ENCODE data around the gene TMEM132D.

TMEM132D gene

DNA sequence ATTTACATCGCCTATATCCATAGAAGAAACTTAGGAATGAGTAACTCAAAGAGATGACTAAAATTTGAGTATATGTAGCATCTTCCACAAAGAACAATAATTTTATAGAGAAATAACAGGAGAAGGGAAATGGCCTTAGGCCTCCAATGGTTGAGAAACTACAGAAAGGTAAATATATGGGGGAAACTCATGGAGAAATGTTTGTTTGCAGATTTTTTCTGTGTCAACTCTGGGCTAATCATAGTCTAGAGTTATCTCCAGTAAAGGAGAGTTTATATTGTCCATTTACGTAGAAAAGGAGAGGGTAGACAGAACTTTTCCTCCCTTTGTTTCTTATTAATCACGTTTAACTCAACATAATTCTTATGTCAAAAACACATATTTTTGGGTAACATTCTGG, 806.4 kb downstream of the TMEM132D start:
- no peak for DNase-seq (ENCODE audit: low spot score)

DNA sequence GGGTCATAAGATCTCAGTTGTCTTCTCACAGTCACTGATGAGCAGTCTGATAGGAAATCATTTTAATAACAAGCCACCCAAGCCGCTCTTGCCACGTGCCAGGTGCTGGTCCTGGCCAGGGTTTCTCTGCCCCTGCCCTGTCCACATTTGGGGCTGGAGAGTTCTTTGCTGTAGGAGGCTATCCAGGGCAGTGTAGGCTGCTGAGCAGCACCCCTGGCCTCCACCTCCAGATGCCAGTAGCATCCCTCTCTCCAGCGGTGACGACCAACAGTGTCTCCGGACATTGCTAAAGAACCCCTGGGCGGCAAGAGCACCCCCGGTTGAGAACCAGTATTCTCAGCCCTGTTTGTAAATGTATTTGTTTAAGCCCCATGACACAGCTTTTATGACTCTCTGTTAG, 806.9 kb downstream of the TMEM132D start:
- DNase-seq (ENCODE audit: low spot score), result no peak

- no peak for DNase-seq (ENCODE audit: low spot score)
Measured at GRCh38 chr12:129096184-129096583, 807.6 kb downstream of the TMEM132D start.

GRCh38 chr12:129089576-129089975, 814.2 kb downstream of the TMEM132D start:
- no peak for DNase-seq (ENCODE audit: low spot score)

- DNase-seq (ENCODE audit: low spot score), result no peak
Measured at GRCh38 chr12:129084875-129085826, 818.7 kb downstream of the TMEM132D start.

DNA sequence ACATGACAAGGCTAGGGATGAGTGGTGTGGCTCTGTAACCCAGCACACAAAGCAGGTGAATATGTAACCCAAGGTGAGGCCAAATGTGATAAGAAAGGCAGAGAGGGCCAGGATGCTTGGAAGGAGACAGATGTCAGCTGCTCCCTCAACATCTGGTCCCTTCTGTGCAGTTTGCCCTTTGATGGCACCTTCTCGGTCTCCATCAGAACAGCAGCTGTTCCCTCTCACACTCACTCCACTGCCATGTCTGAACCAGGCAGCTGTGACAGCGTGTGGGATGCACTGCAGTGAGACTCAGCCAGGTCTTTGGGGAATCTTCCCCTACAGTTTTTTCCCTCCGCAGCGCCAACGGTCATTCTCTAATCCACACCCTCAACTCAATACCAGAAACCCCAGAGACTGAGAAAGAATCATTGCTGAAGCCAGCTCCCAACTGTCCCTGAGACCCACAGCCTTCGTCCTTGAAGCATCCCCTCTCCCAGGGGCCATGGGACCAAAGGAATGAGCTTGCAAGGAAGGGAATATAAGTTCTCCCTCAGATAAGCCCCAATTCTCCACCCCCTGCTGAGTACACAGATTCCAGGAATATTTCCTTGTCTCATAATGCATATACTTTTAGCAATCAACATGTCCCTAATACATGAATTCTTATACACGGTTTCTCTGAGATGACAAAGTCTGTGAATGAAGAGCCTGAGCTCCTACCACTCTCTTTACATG, 820.5 kb downstream of the TMEM132D start:
- no peak for DNase-seq (ENCODE audit: low spot score)

DNA sequence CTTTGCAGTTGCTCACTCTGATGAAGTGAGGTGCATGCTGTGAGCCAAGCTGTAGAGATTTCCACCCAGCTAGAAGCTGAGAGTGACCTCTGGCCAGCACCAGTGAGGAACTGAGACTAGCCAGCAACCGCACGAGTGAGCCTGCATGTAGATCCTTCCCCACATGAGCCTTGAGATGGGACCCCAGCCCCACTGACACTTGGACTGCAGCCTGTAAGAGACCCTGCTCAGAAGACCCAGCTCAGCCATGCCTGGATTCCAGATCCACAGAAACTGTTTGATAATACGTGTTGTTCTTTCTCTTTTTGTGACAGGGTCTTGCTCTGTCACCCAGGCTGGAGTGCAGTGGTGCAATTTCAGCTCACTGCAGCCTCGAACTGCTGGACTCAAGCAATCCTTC, 821.4 kb downstream of the TMEM132D start:
- DNase-seq (ENCODE audit: low spot score), result no peak

DNA sequence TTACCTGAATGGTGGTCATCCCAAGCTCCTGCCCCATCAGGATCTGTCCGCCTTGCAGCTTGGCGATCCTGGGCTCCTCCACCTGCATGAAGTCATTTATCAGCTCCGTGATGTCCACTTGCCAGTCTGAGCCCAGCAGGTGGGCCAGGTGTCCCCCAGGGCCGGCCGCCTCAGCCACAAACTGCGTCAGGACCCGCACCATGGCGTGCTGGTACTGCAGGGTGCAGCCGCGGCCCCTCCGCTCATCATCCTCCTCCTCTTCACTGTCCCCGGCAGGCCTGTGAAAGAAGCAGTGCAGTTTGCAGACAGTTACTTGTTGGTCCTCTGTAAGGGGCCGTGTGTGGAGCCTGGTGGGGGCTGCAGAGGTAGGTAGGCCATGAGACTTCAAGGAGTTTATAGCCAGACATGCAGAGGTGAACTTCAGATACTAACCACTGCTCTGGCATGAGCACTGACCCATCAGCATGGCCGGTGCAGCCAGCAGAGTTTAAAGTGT, 822.0 kb downstream of the TMEM132D start:
- no peak for DNase-seq (ENCODE audit: low spot score)

DNA sequence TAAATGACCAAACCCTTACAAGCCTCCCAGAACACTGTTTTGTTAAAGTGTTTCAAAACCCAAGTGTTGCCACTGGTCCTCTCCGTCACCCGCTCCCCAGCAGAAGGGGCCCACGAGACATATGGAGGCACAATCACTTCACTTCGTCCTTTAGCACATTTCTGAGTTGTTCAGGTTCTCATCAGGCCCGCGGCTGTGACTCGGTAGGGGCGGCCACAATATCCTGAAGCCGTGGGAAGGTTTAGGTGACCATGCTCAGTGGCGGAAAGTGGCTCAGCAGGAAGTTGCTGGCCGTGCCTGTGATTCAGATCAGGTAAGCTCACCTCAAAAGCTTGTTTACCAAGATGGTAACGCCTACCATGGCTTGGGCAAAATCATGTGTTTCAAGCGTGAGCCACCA, 823.0 kb downstream of the TMEM132D start:
- no peak for DNase-seq (ENCODE audit: low spot score)

GRCh38 chr12:129080391-129080790, 823.4 kb downstream of the TMEM132D start:
- DNase-seq (ENCODE audit: low spot score), result no peak

DNA sequence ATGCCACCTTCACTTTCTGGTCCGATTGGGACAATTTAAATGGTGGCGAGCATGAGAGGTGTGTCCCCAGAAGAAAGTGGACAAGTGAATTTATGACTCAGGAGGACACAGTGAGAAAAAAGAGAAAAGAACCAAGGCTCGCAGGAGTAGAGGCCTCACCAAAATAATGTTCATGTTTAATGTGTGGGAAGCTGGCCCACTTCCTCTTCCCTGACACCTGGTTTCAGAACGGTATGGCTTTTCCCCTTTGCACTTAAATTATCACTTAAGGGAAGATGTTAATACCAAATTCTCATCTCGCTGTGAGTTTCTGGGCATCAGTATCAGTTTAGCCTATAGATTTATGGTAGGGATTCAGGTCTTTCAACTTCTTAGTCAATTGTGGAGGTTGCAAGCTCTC, 824.1 kb downstream of the TMEM132D start:
- no peak for DNase-seq (ENCODE audit: low spot score)

DNA sequence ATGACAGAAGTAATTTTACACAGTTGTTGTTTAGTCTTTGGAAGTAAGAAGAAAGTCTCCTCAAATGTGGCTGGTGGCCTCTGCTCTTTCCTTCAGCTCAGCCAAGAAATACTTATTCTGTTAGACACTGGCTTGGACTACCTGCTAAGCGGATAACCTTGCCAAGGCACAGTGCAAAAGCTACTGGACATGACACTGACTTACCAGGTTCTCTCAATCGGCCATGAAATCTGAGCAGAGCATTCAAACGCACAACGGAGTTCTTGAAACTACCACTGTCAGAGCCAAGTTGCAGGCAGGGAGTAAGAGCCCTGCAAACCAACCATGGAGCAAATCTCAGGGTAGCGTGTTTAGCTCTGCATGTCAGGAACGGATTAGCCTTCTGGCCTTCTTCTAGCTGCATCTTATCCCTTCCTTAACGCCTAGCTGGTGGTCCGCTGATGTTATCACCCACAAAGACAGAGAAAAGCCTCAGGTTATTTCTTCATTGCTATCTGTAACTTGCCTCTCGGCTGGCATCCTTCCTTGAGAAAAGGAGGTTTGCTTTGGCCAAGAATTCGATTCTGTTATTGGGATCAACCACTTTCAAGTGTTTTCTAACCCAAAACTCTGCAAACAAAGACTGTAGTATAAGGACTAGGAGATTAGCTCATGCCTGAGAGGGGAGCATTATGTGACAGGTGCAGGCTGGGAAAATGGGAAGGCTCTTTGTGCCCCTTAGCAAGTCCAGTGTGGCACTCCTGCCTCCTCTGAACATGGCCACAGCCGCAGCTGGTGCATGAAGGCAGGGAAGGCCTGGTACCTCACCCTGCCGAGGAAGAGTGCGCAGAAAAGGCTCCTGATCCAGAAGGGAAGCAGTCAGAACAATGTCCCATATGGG, 827.1 kb downstream of the TMEM132D start:
- DNase-seq (ENCODE audit: low spot score), result no peak

DNA sequence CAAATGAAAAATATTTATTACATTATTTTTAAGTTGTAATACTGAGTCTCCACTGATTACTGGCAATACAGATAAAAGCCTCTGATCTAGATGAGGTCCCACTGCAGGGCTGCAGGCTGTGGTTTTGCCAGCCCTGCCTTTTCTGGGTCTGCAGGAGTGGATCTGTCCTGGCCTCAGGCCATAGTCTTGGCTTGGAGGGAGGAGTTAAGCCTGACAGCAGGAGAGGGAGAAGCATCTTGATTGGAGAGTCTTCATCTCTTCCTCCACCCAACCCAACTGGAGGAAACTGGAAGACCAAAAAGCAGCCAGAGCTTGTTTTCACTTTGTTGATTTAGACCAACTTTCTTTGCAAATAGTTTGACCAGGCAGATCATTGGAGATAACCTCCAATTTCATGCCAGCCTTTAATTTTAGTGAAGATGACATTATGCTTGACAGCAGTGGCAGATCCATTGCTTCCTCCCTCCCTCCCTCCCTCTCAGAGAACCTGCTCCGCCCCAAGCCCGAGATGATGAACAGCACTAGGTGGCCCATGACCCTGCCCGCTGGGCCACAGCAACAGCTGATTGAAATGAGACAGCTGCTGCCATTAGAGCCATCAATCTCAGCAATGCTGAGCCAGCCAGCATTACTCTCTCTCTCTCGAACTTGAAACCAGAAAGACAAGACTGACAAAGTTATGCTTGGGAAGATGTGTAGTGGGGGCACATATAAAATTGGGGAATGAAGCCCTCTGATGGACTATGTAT, 828.2 kb downstream of the TMEM132D start:
- no peak for DNase-seq (ENCODE audit: low spot score)

DNA sequence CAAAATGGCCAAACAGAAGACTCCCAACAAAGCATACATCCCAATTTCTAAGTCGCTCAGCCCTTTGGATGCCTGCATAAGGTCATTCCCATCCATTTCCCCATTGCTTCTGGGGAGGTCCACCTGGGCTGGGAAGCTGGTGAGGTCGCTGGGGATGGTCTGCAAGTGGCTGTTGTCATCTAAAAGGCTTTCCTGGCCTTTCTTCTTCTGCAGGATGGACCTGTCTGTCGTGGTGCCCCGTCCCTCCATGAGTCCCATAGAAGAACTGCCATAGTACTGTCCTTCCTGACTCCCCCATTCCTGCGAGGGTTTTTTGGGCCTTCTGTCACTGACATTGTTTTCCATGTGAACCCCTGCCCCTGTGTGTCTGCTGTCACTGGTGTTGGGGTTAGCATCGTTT, 829.4 kb downstream of the TMEM132D start:
- no peak for DNase-seq (ENCODE audit: low spot score)

GRCh38 chr12:129073157-129073915, 830.5 kb downstream of the TMEM132D start:
- no peak for DNase-seq (ENCODE audit: low spot score)

- no peak for DNase-seq (ENCODE audit: low spot score)
Measured at GRCh38 chr12:129071362-129071761, 832.5 kb downstream of the TMEM132D start.

DNA sequence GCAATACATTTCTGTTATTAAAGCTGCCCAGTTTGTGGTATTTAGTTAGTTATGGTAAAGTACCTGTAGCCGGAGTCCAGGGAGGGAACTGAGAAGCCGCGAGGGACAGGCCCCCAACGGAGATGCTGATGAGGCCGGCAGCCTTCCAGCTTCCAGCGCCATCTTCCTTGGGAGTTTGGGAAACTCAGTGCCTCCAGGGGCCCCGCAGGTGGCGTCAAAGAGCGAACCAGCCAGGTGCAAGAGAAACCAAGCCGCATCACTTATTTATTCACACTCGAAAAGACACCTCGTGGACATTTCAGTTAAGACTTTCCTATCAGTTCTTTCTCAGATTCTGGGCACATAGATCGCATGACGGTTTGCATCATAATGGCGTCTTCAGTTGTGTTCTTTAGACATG, 833.9 kb downstream of the TMEM132D start:
- no peak for DNase-seq (ENCODE audit: low spot score)

- no peak for DNase-seq (ENCODE audit: low spot score)
Measured at GRCh38 chr12:129068684-129069083, 835.1 kb downstream of the TMEM132D start.

DNA sequence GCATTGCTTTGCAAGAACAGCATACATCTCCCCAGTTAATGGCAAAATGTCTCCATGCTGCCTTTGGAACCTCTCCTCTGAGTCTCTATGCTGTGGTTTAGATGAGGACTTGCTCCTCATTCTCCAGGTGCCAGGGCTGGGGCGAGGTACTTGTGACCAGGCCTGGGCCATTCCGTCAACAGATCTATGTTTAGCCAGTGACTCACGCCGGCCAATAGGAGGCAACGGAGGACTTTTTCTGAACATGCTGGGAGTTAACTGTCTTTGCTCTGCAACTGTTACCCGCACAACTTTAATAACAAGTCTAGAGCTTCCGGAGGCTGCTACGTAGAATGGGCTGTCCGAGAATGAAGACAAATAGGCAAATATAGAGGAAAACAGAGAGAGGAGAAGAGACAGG, 836.3 kb downstream of the TMEM132D start:
- DNase-seq (ENCODE audit: low spot score), result no peak

DNA sequence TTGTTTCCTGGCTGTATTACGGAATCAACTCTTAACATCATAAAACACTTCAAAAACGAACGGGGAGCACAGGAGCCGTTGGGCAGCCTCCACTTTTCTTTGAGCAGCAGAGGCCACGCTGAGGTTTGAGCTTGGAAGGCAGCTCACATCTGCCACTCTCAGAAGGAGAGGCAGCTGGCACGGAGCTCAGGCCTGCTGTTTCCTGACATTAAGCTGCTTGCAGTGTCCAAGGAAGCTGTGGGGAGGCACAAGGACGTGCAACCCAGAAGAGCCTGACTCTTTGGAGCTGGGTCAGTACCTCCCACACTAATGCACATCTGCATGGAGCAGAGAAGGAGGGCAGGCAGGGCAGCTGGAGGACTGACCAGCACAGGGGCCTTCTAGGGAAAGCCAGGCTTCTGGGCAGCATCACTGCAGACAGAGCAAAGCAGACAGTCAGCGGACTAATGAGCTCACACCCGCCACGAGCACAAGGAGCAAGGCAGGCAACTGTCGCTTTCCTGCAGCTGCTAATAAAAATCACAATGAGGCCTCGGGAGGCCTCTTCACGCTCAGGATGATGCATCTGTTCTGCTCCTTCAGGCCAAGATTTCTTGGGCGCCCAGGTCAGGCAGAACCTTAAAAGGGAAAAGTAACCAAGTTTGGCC, 839.5 kb downstream of the TMEM132D start:
- no peak for DNase-seq (ENCODE audit: low spot score)
